ENCODE results near the gene CHCT1. TPM values are rescaled to one million over a fixed set of nuclear protein-coding genes. Genes with fewer than 3 reads are reported as not detected.

The CHCT1 gene
- total and polyA plus RNA-seq, 2 donors (not counting 3 experiments of a cell fraction or from before 2014, with no cell fraction given): not detected

- Histone ChIP-seq H3K9me1 (replicated peaks; ENCODE audit: control insufficient read depth, extremely low read depth, insufficient read depth, low read length) (no peaks in the 10 kb centered on the region), H2AFZ (ENCODE audit: low read depth, low read length) (no peak overlapping the region), H3K9ac (replicated peaks; ENCODE audit: extremely low read depth, insufficient read depth, low read length) (no peak overlapping the region), H3K79me2 (ENCODE audit: control insufficient read depth, insufficient read depth, low read length) (peaks cover 83% of the 10 kb centered on the region), H3K4me2 (ENCODE audit: insufficient read depth, low read length) (no peak overlapping the region), H3K4me1 (ENCODE audit: control insufficient read depth, extremely low read depth, insufficient read depth, low read length) (peaks cover 18% of the 10 kb centered on the region), H4K20me1 (replicated peaks; ENCODE audit: control insufficient read depth, extremely low read depth, insufficient read depth, low read length) (peaks cover 11% of the 10 kb centered on the region), H3K4me3 (replicated peaks in 1 of 3; ENCODE audit: insufficient read depth in 1 of 3, low read depth in 1 of 3, low read length in 3 of 3) (no peak overlapping the region), H3K36me3 (ENCODE audit: control insufficient read depth in 2 of 2, extremely low read depth in 1 of 2, insufficient read depth in 2 of 2, low read length in 2 of 2) (no peaks in the 10 kb centered on the region), H3K27me3 (ENCODE audit: control insufficient read depth in 2 of 2, insufficient read depth in 2 of 2, low read length in 2 of 2) (no peaks in the 10 kb centered on the region), H3K9me3 (replicated peaks; ENCODE audit: control insufficient read depth, insufficient read depth, low read length) (no peaks in the 10 kb centered on the region), H3K27ac (ENCODE audit: insufficient read depth, low read depth, low read length) (no peak overlapping the region)
- dilution Hi-C loops (cut with MboI; ENCODE audit: extremely low pct_ligation_motif_present, low sequenced_read_pairs): no loop called here
- FAIRE-seq (no peak), DNase-seq (ENCODE audit: low read depth, low spot score) (no peak)
- BruUV-seq (replicated peaks): no TSS peak
- intact Hi-C loops (cut with micrococcal nuclease): no loop called here
- TF ChIP-seq JUN (IDR thresholded peaks at IDR 0.05; ENCODE audit: borderline replicate concordance, insufficient read depth, insufficient read length, low read depth): no peak
- no peak for TF ChIP-seq MAX (IDR thresholded peaks at IDR 0.05; ENCODE audit: insufficient read depth, insufficient read length)
- no peak for TF ChIP-seq MYC (IDR thresholded peaks at IDR 0.05; ENCODE audit: low read depth, low read length)
- no peak for TF ChIP-seq POLR2A (IDR thresholded peaks at IDR 0.05; ENCODE audit: low read depth, low read length)
- TF ChIP-seq POLR2AphosphoS5 (IDR thresholded peaks at IDR 0.05; ENCODE audit: insufficient read depth, low read depth, low read length): no peak
- TF ChIP-seq EZH2 (IDR thresholded peaks at IDR 0.05; ENCODE audit: borderline replicate concordance, low read depth, low read length, severe bottlenecking): no peak
- TF ChIP-seq CTCF (IDR thresholded peaks at IDR 0.05; ENCODE audit: extremely low read depth in 1 of 2, insufficient read depth in 1 of 2, low read depth in 1 of 2, low read length in 2 of 2): no peak
- TF ChIP-seq FOS (IDR thresholded peaks at IDR 0.05; ENCODE audit: borderline replicate concordance, insufficient read depth, low read length): no peak
- no peak for TF ChIP-seq GATA2 (IDR thresholded peaks at IDR 0.05; ENCODE audit: insufficient read depth, insufficient read length, low read depth, low read length)
- CTCF ChIA-PET: interaction anchor here (1.4 kb wide), 1 partner anchor 15 kb away, joined by 3 read pairs; no protein-coding TSS in a partner anchor
- POLR2A ChIA-PET: no interaction called here
These were observed 34.6 kb upstream of the CHCT1 start for GRCh38 chr17:60387666-60388065.
